CD4-positive, alpha-beta T cell treated with Interleukin-15 for 4 hours (primary cell): ENCODE measurements around the gene EEF1E1.
"Not testable (repeated sequence)": the region's sequence is repeated elsewhere in the genome, so short reads cannot be mapped to it uniquely, and the experiment has no call there.

Experiments used
- DNase-seq: peaks from one replicate; pipeline ENCODE4 v3.0.0-alpha.2; 2020; ENCODE audit warnings: low spot score

EEF1E1 gene

GRCh38 chr6:8063761-8064637 lies 38.3 kb downstream of the EEF1E1 start, which contains the start of gene BLOC1S5:
BLOC1S5 (minus strand) TSS chr6:8064389; CDS start chr6:8064376, 13 bp downstream.
- peak; percentile 96 for DNase-seq

- DNase-seq, result no peak
Measured at GRCh38 chr6:8061736-8062135, 40.6 kb downstream of the EEF1E1 start.

- no peak for DNase-seq
Measured at GRCh38 chr6:8060346-8060745, 42.0 kb downstream of the EEF1E1 start.

DNA sequence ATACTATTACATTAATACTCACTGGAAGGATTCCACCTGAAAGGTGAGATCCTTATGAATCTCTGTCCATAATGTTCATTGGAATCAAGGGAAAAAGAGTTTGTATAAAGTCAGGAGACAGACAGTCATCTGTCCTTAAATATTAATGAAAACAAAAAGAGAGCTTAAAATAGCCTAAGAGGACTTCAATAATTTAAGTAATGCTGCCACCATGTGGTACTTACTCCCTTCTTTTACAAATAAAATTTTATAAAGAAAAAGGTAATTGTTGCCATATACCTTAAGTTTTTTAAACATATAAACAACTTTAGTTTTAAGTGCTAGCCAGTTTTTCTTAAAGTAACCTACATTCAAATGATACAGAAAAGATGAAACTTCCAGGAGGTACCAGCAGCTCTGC lies 43.2 kb downstream of the EEF1E1 start:
- DNase-seq, result no peak

DNA sequence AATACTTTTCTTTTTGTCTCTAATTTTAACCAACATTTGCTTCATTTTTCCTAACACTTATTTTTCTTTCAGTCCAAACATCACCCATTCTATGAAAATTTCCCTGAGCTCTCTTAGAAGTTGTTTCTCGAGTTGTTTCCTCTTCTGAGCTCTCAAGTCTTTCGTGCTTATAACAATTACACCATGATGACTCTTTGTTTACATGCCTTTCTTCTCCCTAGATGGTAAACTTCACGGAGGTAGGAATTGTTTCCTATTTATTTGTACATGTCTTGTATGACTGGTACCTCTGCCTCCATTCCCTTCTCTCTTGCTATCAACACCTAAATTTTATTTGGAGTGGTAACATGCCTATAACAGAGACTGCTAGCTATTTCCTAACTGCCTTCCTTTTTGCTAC lies 44.6 kb downstream of the EEF1E1 start:
- DNase-seq, result no peak

GRCh38 chr6:8057263-8057662 lies 45.1 kb downstream of the EEF1E1 start:
- no peak for DNase-seq

- no peak for DNase-seq
Measured at GRCh38 chr6:8054276-8054675, 48.1 kb downstream of the EEF1E1 start.

- no peak for DNase-seq
Measured at GRCh38 chr6:8047541-8048292, 54.6 kb downstream of the EEF1E1 start.

DNA sequence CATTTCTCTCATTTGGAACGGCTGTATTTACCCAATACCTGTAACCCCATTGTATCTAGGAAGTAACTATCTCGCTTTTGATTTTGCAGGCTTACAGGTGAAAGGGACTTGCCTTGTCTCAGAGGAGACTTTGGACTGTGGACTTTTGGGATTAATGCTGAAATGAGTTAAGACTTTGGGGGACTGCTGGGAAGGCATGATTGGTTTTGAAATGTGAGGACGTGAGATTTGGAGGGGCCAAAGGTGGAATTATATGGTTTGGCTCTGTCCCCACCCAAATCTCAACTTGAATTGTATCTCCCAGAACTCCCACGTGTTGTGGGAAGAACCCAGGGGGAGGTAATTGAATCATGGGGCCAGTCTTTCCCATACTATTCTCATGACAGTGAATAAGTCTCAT lies 56.6 kb downstream of the EEF1E1 start:
- not testable (repeated sequence) for DNase-seq

DNA sequence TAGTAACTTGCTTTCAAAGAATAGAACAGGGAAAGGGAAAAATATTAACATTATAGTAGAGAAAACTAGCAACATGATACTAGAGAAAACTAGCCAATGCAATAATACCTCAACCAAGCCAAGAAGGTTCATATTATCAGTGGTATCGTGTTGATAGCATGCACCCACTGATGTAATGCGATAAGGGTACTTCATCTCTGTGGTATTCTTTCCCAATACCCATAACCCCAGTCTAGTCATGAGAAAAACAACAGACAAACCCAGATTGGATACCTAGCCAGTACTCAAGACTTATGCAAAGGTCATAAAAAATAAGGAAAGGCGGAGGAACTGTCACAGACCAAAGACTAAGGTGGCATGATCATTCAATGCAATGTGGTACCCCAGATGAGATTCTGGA lies 59.1 kb downstream of the EEF1E1 start:
- no peak for DNase-seq

- no peak for DNase-seq
Measured at GRCh38 chr6:8041913-8042583, 60.3 kb downstream of the EEF1E1 start.

DNA sequence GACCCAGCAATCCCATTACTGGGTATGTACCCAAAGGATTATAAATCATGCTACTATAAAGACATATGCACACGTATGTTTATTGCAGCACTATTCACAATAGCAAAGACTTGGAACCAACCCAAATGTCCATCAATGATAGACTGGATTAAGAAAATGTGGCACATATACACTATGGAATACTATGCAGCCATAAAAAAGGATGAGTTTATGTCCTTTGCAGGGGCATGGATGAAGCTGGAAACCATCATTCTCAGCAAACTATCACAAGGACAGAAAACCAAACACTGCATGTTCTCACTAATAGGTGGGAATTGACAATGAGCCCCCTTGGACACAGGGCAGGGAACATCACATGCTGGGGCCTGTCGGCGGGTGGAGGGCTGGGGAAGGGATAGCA lies 68.2 kb downstream of the EEF1E1 start:
- DNase-seq, result not testable (repeated sequence)

DNA sequence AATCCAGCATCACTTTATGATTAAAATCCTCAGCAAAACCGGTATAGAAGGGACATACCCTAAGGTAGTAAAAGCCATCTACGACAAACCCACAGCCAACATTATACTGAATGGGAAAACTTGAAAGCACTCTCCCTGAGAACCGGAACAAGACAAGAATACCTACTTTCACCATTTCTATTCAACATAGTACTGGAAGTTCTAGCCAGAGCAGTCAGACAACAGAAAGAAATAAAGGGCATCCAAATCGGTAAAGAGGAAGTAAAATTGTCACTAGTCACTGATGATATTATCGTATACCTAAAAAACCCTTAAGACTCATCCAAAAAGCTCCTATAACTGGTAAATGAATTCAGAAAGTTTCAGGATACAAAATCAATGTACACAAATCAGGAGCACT lies 71.4 kb downstream of the EEF1E1 start:
- no peak for DNase-seq
